Stimulated activated CD8-positive, alpha-beta memory T cell treated with anti-CD3 and anti-CD28 coated beads, Interleukin-2, amount 100 ng/mL, for 1 hour (primary cell): ENCODE results near the gene CARD11.
"Not testable (repeated sequence)": the region's sequence is repeated elsewhere in the genome, so short reads cannot be mapped to it uniquely, and the experiment has no call there.

ENCODE experiments used
- DNase-seq, 2 donors: peaks; one replicate each; pipeline ENCODE4 v3.0.0-alpha.2; 2020; ENCODE audit warnings: low read depth in 2 of 2

The CARD11 gene

DNA sequence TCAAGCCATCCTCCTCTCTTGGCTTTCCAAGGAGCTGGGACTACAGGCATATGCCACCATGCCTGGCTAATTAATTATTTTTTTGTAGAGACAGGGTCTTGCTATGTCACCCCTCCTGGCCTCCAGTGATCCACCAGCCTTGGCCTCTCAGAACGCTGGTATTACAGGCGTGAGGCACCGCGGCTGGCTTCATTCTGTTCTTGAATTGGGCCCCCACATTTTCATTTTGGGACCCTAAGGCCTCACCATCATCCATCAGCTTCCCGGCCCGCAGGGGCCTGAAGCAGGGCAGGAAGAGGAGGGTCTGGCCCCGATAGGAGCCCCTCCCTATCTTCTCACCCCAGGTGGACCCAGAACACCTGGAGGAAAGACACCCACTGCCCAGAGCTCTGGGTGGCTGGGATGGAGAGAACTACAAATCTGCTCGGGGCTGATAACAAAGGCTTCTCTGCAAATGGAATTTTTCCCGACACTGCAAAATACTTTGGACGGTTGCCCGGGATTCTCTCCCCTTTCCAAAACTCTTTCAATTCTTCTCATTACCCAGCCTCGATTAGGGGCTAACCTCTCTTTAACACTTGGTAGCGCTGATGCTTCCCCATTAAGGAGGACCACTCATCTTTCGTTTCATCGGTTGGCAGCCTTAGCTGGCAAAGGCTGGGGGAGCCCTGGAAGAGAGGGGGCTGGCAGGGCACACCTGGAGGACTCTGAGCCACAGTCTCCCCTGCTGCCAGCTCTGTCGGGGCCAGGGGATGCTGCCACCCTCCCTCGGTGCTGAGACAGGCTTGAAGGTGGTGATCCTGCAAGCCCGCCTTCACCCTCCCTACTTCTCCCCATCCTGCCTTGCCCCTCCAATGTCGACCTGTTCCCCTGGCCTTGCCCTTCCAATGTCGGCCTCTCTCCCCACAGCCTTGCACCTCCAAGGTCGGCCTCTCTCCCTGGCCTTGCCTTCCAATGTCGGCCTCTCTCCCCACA lies 118.5 kb downstream of the CARD11 start:
- DNase-seq, result no peak

DNA sequence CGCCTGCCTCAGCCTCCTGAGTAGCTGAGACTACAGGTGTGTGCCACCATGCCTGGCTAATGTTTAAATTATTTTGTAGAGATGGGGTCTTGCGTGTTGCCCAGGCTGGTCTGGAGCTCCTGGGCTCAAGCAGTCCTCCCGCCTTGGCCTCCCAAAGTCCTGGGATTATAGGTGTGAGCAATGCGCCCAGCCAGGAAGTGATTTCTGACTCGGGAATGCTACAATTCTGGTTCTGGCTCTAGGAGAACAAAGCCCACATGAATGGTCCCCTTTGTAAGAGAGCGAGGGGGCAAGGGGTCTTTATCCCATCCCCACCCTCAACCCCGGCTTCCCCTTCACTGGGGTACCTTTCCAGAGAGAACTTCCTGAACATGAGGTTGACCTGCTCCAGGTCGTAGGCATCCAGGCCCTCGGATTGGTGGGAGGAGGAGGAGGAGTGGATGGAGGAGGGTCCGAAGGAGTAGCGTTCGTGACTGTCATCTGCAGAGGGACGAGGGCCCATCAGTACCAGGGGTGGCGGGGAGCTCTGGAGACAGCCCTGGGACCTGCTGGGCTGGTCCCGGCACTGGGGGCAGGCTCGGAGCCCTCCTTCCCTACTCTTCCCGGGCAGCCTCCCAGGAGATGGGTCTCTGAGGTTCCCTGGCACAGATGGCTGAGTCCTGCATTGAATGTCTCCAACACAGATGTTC lies 119.6 kb downstream of the CARD11 start:
- no peak for DNase-seq

DNA sequence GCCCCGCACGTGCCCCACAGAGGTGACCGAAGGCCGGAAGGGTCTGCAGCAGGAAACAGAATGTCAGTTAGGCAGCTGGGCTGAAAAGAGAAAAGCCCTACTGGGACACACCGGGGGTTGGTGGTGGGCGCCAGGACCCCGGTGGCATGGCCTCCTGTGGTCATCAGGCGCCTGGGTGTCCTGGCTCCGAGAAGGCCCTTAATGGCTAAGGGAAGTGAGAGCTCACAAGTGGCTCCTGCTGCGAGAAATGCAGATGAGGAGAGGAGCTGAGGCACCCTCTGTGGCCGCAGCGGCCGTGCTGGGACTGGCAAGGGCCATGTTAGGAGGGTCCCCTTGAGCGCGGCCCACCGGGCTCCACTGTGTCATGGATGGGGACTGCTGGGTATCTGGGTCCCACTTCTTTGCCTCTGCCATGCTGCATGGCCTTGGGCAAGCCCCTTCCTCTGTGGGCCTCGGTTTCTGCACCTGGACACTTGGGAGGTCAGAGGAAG lies 120.3 kb downstream of the CARD11 start:
- DNase-seq, result no peak

DNA sequence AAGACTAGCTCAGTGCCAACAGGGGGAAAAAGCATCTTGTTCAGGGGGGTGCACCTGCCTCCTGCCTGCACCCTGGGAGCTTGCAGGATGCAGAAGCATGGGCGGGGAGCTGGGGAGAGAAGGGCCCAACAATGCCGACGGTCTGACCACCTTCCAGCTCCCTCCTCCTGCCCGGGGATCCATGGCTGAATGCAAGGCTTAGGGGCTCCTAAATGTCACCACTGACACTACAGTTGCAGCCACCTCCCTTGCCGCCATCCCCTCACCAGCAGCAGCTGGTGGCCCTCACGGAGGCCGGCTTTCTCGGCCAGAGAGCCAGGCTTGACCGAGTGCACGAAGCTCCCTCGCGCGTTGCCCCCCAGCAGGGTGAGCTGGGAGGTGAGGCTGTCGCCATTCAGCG lies 120.8 kb downstream of the CARD11 start:
- DNase-seq, result no peak

DNA sequence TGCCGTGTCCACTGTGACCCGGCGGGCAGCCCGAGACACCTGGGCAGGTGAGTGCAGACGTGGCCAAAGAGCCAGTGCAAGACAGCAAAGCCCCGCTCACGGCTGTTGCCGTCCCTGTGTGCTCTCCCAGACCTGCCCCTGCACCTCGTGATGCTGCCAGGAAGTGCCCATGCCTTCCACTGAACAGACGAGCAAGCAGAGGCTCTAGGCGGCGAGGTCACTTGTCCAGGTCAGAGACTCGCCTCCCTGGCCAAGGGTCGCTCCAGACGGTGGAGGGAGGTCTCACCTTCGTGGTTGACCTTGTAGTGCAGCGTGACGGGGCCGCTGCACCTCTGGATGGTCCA lies 121.3 kb downstream of the CARD11 start:
- no peak for DNase-seq

DNA sequence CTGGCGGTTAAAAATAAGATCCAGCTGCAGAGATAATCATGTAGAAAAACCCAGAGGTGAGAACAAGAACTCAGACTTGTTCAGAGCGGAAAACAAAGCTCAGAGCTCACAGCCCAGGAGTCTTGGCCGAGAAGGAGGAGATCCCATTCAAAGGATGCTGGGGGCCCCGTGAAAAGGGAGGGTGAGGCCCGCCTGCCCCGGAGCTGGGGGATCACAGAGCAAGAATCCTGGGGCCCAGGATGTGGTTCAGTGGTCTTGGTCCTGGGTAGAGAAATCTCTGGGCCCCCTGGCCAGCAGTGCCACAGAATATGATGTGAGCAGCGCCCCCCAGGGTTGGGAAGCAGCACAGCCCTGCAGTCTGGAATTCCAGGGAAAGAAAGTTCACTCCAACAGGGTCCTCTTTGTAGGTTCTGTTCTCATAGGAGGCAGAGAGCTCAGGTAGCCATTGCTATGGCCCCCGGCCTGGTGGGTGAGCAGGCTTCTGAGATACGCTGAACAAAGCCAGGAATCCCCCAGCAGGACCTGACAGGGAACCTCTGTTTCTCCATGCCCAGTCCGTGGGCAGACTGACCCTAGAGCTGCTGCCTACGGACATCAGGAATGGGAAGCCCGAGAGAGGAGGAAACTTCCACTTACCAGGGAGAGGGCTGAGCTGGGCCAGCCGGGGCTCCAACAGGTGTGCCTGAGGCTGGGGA lies 121.9 kb downstream of the CARD11 start:
- no peak for DNase-seq

DNA sequence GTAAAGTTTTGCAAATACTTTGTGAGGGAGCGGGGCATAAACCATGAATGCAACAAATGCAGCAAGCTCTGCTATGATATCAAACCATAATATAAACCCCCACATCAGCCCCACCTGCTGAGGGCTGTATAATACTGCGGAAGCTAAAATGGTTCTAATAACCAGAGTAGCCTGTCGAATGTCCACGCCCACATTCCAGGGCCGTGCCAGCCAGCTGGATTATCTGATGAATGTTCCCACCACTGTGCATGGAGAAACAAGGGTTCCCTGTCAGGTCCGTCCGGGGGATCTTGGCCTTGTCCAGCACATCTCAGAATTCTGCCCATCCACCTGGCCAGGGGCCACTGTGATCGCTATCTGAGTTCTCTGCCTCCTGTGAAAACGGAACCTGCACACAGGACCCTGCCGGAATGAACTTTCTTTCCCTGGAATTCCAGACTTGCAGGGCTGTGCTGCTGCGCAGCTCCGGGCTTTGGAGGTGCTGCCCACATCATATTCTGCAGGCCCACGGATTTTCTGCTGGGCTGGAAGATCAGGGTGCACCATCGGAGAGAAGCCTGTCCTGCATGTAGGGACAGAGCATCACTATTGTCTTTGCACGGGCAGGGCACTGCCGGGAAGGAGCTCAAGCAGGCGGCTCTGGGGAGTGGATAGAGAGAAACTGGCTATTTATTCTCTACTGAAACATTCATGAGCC lies 122.6 kb downstream of the CARD11 start:
- no peak for DNase-seq

DNA sequence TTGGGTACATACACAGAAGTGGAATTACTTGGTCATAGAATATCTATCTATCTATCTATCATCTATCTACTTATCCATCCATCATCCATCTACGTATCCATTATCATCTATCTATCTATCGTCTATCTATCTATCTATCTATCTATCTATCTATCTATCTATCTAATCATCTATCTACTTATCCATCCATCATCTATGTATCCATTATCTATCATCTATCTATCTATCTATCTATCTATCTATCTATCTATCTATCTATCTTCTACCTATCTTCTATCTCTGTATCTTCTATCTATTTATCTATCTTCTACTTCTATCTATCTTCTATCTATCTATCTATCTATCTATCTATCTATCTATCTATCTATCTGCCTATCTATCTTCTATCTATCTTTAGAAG lies 123.2 kb downstream of the CARD11 start:
- not testable (repeated sequence) for DNase-seq

DNA sequence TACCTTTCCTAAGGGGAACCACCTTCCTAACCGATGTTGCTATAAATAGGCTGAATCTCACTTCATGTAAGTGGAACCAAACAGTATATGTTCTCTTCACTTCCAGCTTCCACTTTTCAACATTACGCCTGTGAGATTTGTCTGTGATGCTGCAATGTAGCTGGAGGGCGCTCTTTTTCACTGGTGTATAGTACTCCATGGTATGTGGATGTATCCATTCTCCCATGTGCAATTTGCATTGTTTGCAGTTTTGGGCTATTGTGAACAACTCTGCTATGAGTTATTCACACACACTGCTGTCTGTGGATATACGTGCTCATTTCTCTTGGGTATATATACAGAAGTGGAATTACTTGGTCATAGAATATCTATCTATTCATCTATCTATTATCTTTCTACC lies 123.6 kb downstream of the CARD11 start:
- DNase-seq, result no peak

DNA sequence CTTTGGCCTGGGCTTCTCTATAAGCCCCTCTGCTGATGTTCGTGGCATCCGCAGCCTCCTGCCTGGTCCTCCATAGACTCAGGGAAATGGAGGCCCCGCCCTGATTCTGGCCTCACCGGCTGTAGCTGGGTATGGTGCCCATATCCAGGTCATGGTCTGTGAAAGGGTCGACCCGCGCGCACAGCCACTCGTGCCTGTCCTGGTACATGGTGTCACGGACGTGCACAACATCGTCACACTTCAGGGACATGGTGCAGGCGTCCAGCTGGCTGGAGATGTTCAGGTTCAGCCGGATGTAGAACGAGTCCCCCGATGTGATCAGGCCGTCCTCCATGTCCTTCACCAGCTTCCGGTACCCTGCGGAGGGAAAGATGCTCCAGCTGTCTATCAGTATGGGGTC lies 124.4 kb downstream of the CARD11 start:
- DNase-seq, result no peak

DNA sequence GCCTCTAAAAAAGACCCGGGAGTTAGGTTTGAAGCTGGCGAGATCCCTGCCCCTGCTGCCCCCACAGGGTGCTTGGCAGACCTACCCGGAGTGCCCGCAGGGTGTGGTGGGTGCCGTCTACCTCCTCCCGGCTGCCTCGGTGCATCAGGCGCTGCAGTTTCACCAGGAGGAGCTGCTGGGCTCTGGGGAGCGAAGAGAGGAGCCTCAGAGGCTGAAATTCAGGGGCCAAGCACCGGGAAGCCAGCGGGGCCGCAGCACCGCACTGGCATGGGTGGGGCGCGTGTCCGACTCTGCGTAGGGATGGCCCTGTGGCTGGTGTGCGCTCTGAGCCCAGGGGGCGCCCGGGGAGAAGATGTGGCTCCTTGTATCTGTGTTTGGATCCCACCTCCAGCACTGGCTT lies 125.3 kb downstream of the CARD11 start:
- DNase-seq, result no peak

DNA sequence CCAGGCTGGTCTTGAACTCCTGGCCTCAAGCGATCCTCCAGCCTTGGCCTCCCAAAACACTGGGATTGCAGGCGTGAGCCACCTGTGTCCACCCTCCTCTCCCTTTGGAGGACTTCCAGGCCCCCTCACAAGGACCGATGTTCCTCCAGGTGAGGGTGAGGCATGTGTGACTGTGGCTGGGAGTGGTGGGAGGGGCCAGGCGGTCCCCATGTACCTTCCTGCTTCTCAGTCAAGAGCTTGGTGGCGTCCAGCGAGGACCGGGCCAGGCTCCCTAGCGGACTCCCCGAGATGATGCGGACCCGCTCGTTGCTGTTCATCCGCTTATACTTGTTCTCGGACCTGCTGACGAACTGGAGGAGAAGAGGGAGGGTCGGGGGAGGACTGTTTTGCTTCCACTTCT lies 128.6 kb downstream of the CARD11 start:
- no peak for DNase-seq

DNA sequence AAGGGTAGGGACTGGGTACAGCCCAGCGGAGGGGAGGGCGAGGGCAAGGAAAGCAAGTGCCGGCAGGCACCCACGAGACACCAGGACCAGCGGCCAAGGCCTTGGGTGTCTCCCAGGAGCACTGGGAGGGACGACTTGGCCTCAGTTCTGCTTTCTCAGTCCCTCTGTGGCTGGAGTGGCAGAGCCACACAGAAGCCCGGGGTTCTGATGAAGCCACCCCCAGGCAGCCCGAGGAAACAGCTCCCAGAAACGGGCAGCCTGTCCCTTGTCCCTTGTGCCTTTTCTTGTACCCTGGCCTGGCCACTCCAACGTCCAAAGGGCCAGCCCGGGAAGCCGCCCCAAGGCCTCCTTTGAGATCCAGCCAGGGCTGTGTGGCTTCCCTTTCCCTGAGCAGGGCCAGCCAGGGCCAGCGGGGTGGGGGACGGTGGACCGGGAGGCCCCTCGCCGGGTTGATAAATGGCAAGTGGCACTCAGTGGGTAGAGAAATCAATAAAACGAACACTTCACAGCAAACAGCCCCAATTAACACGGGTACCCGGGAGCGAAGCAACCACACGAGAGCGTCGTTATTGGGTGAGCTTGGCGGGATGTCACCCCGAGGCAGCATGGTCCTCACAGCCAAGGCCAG lies 129.8 kb downstream of the CARD11 start:
- no peak for DNase-seq

DNA sequence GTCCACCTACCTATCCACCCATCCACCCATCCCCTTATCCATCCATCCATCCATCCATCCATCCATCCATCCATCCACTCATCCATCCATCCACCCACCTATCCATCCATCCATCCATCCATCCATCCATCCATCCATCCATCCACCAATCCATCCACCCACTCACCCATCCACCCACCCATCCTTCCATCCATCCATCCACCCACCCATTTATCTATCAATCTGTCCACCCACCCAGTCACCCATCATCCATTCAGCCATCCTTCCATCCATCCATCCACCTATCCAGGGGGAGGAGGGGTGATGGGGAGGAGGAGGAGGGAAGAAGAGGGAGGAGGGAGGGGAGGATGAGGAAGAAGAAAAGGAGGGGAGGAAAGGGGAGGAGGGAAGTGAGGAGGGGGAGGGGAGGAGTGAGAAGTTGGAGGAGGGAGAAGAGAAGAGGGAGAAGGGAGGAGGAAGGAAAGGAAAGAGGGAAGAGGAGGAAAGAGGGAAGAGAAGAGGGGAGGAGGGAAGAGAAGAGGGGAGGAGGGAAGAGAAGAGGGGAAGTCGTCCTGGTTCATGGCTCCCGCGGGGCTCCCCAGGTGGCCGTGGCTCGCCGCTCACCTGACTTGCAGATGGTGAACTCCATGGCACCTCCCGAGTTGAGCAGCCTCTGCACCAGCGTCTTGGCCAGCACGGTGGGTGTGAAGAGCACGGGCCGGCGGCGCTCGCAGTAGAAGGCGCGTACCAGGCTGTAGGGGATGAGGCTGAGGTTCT lies 130.8 kb downstream of the CARD11 start:
- DNase-seq, result no peak

DNA sequence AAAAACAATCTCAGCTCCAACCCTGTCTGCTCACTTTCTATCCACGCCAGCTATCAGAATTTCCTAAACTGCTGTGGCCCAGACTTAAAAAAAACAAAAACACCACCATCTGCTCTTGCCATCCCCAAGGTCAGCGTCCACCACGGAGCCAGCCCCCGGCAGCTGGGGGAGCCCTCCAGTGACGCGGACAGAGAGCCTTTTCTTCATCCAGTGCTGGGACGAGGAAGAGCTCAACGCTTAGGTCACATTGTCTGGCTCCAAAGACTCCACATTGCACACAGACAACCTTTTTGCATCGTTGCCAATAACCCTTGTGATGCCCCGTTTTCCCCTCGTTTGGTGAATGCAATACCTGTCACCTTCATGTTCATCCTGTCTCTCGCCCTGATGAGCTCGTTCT lies 132.2 kb downstream of the CARD11 start:
- no peak for DNase-seq

DNA sequence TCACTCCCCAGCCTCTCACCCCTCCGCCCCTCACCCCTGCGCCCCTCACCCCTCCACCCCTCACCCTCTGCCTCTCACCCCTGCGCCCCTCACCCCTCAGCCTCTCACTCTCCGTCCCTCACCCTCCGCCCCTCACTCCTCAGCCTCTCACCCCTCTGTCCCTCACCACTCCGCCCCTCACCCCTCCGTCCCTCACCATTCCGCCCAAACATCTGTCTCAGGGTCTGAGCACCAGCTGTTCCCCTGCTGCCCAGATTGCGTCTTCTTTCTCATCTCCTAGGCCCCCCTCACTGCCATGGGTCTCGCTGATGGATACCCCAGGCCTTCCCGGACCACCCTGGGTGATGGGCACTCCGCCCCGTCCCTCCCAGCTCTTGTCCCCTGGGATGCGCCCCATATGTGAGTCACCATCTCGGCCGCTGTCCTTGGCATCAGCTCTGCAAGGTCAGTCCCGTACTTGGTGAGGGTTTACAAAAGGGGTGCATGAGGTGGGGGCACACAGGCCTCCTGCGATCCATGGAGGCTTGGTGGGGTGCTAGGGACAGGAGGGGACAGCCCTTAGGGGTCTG lies 134.1 kb downstream of the CARD11 start:
- DNase-seq, result no peak

DNA sequence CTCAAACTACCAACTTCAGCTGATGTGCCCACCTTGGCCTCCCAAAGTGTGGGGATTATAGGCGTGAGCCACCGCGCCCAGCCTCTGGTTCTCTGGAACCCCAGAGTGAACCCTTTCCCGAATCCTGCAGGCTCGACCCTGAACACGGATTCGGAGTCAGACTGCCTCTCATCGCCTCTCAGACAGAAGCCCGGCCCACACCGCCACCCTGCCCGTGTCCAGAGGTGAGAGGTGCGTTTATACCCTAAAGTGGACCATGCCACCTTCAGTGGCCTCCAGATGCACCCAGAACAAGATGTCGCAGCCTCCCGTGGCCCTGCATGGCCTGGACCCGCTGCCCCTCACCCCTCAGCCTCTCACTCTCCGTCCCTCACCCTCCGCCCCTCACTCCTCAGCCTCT lies 134.6 kb downstream of the CARD11 start:
- no peak for DNase-seq

DNA sequence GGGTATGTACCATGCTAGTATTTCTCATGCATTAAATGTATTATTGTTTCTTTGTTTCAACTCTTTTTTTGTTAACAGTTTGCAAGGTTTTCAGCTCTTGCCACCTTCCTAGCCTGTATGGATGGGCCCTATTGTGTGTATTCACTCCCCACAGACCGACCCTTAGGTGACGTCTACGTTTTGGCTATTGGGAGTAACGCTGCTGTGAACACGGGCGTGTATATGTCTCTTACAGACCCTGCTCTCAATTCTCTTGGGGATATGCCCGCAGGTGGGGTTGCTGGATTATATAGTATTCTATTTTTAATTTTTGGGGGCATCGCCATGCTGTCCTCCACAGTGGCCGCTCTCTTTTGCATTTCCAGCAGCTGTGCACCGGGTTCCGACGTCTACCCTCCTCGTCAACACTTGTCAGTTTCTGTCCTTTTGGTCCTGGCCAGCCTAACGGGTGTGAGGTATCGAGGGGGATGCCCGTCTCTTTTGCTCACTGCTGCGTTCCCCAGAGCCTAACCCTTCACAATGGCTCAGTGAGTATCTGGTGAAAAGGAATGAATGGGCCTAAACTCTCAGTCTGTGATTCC lies 135.5 kb downstream of the CARD11 start:
- DNase-seq, result no peak

DNA sequence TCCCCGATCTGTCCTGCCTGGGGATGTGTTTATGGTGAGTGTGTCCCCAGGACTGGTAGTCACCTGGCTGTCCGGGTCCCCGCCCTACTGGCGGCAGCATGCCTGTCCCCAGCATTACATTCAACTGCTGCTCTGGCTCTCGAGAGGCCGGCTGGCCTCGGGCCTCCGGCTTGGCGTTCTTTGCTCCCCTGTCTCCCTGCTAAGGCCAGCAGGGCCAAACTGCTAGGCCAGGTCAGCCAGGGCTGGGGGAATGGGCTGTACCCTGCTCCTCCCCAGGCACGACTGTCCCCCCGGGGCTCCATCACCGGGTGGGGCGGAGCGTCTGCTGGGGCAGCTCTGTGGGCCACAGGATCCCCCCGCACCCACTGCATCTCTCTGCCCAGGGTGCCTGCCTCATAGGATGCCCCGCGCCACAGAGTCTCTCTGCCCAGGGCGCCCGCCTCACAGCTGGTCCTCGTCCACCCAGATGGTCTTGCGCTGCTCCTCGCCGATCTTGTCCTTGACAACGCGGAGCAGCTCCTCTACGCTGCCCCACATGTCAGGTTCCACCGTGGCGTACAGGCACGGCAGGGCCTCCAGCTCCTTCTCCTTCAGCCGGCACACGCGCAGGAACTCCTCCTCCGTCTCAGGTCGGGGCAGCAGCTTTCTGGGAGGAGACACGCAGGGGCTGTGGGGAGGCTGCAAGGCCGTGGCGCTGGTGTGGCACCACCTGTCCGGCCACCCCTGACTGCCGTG lies 137.3 kb downstream of the CARD11 start:
- DNase-seq, result no peak
